ENCODE results near the gene DSN1. TPM values are rescaled to one million over a fixed set of nuclear protein-coding genes. Genes with fewer than 3 reads are reported as not detected.

Gene DSN1
- 8.3 TPM for total RNA-seq (2013)
- polyA plus RNA-seq (1 to 10 TPM; 4.9 to 5.2 (median 5.1) TPM), polyA minus RNA-seq (3.7 and 6.7 TPM in 2 replicates), total RNA-seq (0.42 to 9.5 (median 5.8) reads per million in 11 experiments)

- H3K9ac ChIP-seq (ENCODE audit: insufficient read depth, low read length, poor library complexity, severe bottlenecking): peak within 1 kb of the TSS; percentile 90
- peak within 1 kb of the TSS; percentile 93 for H2AFZ ChIP-seq (ENCODE audit: insufficient read depth, low read depth, low read length, poor library complexity, severe bottlenecking)
- DNase-seq: peak; percentile 98
- peak within 1 kb of the TSS; percentile 93 to 97 for H3K27ac ChIP-seq (ENCODE audit: low read depth in 1 of 2, low read length in 2 of 2)
- no peaks in the 10 kb centered on the region for H3K36me3 ChIP-seq (replicated peaks in 1 of 2; ENCODE audit: control insufficient read depth in 1 of 2, insufficient read depth in 2 of 2, low read length in 2 of 2)
- peaks cover 8% of the 10 kb centered on the region in 2 donors for H3K36me3 Mint-ChIP-seq
- H3K9me3 ChIP-seq (replicated peaks in 1 of 2; ENCODE audit: control insufficient read depth in 1 of 2, insufficient read depth in 1 of 2, low read length in 2 of 2): no peaks in the 10 kb centered on the region
- peak within 1 kb of the TSS; percentile 88 to 94 (median 92) for H3K4me3 ChIP-seq (replicated peaks in 1 of 3; ENCODE audit: low read depth in 2 of 3, low read length in 3 of 3)
- peak within 1 kb of the TSS; percentile 81 for H3K4me2 ChIP-seq (replicated peaks; ENCODE audit: extremely low read depth, low read length, poor library complexity, severe bottlenecking)
- TF ChIP-seq CTCF (IDR thresholded peaks at IDR 0.05): peak; percentile 81
- H4K20me1 ChIP-seq (ENCODE audit: insufficient read depth, low read length): no peaks in the 10 kb centered on the region
- peak within 1 kb of the TSS; percentile 94 to 99 (median 97) for H3K27ac Mint-ChIP-seq
- intact Hi-C loops (cut with micrococcal nuclease): loop anchor here (2.0 to 10.0 kb wide), 4 partner anchors 35 to 309 kb away; a partner anchor contains a TSS
- peaks cover 33% of the 10 kb centered on the region for H3K79me2 ChIP-seq (ENCODE audit: insufficient read depth, low read length)
- H3K4me1 Mint-ChIP-seq: peaks cover 30% of the 10 kb centered on the region
- H3K4me1 ChIP-seq (ENCODE audit: control insufficient read depth in 1 of 2, insufficient read depth in 2 of 2, low read length in 2 of 2): peaks cover 20 to 33% of the 10 kb centered on the region in 2 donors
- peaks cover 0 to 2% (median 0%) of the 10 kb centered on the region in 3 donors for H3K27me3 Mint-ChIP-seq (ENCODE audit: low read depth in 3 of 3)
- no peaks in the 10 kb centered on the region for H3K27me3 ChIP-seq (ENCODE audit: control insufficient read depth in 2 of 2, insufficient read depth in 2 of 2, low read length in 2 of 2)
- WGBS (ENCODE audit: insufficient coverage): under 1% methylated on average over 59 of the region's 61 CpGs
- peak within 1 kb of the TSS; percentile 95 for H3K4me3 Mint-ChIP-seq
- no peaks in the 10 kb centered on the region for H3K9me3 Mint-ChIP-seq
Observed at GRCh38 chr20:36773597-36774390, at the start of gene DSN1. Gene DSN1, minus strand, starts transcription at chr20:36773763. Its CDS starts 2,305 bp downstream, at chr20:36771458.

DNA sequence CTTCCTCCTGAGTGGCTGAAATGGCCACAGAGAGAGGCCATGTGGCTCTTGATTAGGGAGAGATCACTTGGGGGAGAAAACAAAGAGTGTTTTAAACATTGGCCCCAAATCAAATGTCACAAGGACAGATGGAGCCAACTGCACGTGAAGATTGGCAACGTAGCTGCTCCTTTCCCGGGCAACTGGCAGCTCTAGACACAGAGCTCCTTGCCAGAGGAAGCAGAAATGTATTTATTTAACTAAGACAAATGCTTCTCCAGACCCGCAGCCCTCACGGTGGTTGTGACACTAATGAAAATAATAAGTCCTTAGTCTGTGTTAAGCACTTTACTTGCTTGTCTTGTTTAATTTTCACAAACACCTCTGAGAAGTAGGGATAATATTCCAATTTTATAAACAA lies 49.6 kb upstream of the DSN1 start:
- no peak for TF ChIP-seq CTCF (IDR thresholded peaks at IDR 0.05)

More for the DNA sequence above, 49.6 kb upstream of the DSN1 start:
- H3K27me3 Mint-ChIP-seq (ENCODE audit: low read depth in 3 of 3): peaks cover 0 to 3% (median 0%) of the 10 kb centered on the region in 3 donors
- peaks cover 30 to 33% of the 10 kb centered on the region in 2 donors for H3K36me3 Mint-ChIP-seq
- Histone ChIP-seq H3K27me3 (ENCODE audit: control insufficient read depth in 2 of 2, insufficient read depth in 2 of 2, low read length in 2 of 2) (no peaks in the 10 kb centered on the region), H4K20me1 (ENCODE audit: insufficient read depth, low read length) (no peaks in the 10 kb centered on the region), H3K4me3 (replicated peaks in 1 of 3; ENCODE audit: low read depth in 2 of 3, low read length in 3 of 3) (no peak overlapping the region), H2AFZ (ENCODE audit: insufficient read depth, low read depth, low read length, poor library complexity, severe bottlenecking) (no peak overlapping the region), H3K27ac (ENCODE audit: low read depth in 1 of 2, low read length in 2 of 2) (no peak overlapping the region), H3K9me3 (replicated peaks in 1 of 2; ENCODE audit: control insufficient read depth in 1 of 2, insufficient read depth in 1 of 2, low read length in 2 of 2) (no peaks in the 10 kb centered on the region), H3K4me1 (ENCODE audit: control insufficient read depth in 1 of 2, insufficient read depth in 2 of 2, low read length in 2 of 2) (no peaks in the 10 kb centered on the region), H3K9ac (ENCODE audit: insufficient read depth, low read length, poor library complexity, severe bottlenecking) (no peak overlapping the region), H3K36me3 (replicated peaks in 1 of 2; ENCODE audit: control insufficient read depth in 1 of 2, insufficient read depth in 2 of 2, low read length in 2 of 2) (peaks cover 10 to 46% of the 10 kb centered on the region in 2 donors), H3K4me2 (replicated peaks; ENCODE audit: extremely low read depth, low read length, poor library complexity, severe bottlenecking) (no peak overlapping the region), H3K79me2 (ENCODE audit: insufficient read depth, low read length) (no peaks in the 10 kb centered on the region)
- H3K9me3 Mint-ChIP-seq: no peaks in the 10 kb centered on the region
- intact Hi-C loops (cut with micrococcal nuclease): no loop called here
- no CpG with 5 or more reads among the region's 5 CpGs for WGBS (ENCODE audit: insufficient coverage)
- peaks cover 4% of the 10 kb centered on the region for H3K4me1 Mint-ChIP-seq
- DNase-seq: no peak
- no peak overlapping the region for H3K4me3 Mint-ChIP-seq
- no peak overlapping the region for H3K27ac Mint-ChIP-seq
